ENCODE measurements around the gene CAMSAP2. TPM values are rescaled to one million over a fixed set of nuclear protein-coding genes. Genes with fewer than 3 reads are reported as not detected.

Gene CAMSAP2
- total RNA-seq, 1 donor, result 2.7 TPM

DNA sequence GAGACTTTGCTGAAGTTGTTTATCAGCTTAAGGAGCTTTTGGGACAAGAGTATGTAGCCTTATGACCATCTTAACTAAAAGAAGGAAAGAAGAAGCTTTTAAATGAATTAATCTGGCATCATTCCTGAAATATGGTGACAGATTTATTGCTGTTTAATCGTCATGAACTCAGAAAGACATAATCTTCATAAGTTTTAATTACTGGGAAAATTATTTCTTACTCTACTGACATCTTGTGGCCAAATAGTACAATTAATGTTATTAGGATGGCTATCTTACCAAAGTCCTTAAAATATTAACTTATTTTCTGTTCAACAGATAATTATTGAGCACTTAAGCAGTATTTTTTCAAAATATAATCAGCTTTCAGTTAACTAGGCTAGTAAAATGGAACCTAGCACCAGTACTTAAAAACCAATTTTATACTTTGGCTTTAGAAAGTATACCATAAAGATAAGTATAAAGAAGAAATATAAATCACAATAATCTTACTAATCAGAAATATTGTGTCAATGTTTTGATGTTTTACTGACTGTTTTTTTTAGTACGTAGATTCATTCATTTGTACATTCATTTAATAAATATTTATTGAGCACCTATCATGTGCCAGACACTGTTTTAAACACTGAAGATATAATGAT, 99.4 kb downstream of the CAMSAP2 start:
- H3K27me3 ChIP-seq (ENCODE audit: insufficient read depth, low read length), result no peaks in the 10 kb centered on the region
- H3K9me3 ChIP-seq (ENCODE audit: low read depth, low read length), result no peaks in the 10 kb centered on the region
- no peak overlapping the region for H3K4me3 ChIP-seq (ENCODE audit: low read length)
- no peaks in the 10 kb centered on the region for H3K4me1 ChIP-seq (ENCODE audit: insufficient read depth, low read length)

DNA sequence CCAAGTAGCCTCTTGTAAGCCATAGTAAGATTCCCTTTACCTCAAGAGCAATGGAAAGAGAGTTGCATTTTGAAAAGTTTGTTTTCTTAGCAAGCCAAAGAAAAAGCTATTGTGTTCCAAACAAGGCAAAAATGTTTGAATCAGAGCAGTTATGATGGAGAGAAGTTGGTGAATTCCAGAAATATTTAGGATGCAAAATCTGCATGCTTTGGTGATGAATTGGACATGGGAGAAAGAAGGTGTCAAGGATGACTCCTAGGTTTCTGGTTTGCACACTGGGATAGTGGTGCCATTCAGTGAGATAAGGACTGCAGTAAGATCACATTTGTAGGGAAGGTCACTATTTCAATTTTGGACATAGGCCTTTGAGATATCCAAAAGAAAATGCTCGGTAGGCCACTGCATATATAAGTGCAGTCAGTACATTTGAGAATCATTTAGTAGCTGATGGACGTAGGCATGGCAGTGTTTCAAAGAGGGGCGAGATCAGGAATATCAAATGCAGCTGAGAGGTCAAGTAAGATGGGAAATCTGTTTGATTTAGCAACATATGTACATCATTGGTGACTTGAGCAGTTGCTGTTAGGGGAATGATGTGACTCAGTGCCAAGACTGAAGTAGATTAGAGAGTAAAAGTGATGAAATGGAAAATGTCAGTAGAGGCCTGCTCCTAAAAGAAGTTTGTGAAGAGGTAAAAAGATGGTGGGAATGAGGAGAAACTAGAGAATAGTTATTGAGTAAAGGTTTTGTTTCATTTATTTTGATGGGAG, 100.2 kb downstream of the CAMSAP2 start:
- Histone ChIP-seq H3K4me1 (ENCODE audit: insufficient read depth, low read length) (no peaks in the 10 kb centered on the region), H3K27me3 (ENCODE audit: insufficient read depth, low read length) (no peaks in the 10 kb centered on the region), H3K9me3 (ENCODE audit: low read depth, low read length) (no peaks in the 10 kb centered on the region), H3K4me3 (ENCODE audit: low read length) (no peak overlapping the region)

DNA sequence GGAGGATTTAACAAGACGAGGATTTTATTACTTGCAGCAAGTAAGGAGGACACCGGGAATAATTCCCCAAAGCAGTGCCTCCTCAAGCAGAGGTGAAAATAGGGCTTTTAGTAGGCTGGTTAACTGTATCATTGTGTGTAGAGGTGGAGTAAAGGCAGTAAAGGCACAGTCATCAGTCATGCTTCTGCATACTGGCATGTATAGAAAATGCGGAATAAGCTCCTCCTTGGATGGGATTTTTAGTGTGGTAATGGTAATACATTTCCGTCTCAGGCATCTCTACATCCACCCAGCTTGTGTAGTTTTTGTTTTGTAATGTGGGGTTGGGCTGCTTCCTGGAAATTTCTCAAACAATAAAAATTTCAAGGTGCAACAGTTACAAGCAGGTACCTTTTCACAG, 106.7 kb downstream of the CAMSAP2 start:
- Histone ChIP-seq H3K4me1 (ENCODE audit: insufficient read depth, low read length) (no peaks in the 10 kb centered on the region), H3K4me3 (ENCODE audit: low read length) (no peak overlapping the region), H3K9me3 (ENCODE audit: low read depth, low read length) (no peaks in the 10 kb centered on the region), H3K27me3 (ENCODE audit: insufficient read depth, low read length) (no peaks in the 10 kb centered on the region)

DNA sequence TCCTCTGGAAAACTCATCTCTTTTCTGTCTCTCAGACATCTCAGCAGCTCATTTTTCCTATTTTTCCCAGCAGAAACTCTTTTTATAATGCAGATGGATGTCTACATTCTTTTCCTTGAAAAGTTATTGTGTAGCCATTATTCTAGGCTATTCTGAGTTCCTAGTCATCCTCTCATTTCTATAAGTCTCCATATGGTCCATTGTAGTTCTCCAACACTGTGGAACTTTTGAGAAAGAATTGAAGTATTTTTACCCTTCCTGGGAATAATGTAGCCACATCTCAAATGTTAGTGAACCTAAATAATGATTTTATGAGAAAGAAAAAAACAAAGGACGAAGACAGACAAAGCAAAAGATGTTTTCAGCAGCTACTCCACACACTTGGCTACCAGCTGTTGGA, 107.7 kb downstream of the CAMSAP2 start:
- no peaks in the 10 kb centered on the region for H3K9me3 ChIP-seq (ENCODE audit: low read depth, low read length)

DNA sequence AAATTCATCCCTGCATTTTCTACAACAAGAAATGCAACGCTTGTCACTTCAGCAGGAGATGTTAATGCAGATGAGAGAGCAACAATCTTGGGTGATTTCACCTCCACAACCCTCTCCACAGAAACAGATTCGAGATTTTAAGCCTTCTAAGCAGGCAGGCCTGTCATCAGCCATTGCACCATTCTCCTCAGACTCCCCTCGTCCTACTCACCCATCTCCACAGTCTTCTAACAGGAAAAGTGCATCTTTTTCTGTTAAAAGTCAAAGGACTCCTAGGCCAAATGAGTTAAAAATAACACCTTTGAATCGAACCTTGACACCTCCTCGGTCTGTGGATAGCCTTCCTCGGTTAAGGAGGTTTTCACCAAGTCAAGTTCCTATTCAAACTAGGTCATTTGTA, 110.7 kb downstream of the CAMSAP2 start:
- no peaks in the 10 kb centered on the region for H3K9me3 ChIP-seq (ENCODE audit: low read depth, low read length)
- no peak overlapping the region for H3K4me3 ChIP-seq (ENCODE audit: low read length)
- no peaks in the 10 kb centered on the region for H3K27me3 ChIP-seq (ENCODE audit: insufficient read depth, low read length)
- no peaks in the 10 kb centered on the region for H3K4me1 ChIP-seq (ENCODE audit: insufficient read depth, low read length)

More for the DNA sequence above, 107.7 kb downstream of the CAMSAP2 start:
- no peaks in the 10 kb centered on the region for H3K27me3 ChIP-seq (ENCODE audit: insufficient read depth, low read length)
- no peak overlapping the region for H3K4me3 ChIP-seq (ENCODE audit: low read length)
- no peaks in the 10 kb centered on the region for H3K4me1 ChIP-seq (ENCODE audit: insufficient read depth, low read length)

DNA sequence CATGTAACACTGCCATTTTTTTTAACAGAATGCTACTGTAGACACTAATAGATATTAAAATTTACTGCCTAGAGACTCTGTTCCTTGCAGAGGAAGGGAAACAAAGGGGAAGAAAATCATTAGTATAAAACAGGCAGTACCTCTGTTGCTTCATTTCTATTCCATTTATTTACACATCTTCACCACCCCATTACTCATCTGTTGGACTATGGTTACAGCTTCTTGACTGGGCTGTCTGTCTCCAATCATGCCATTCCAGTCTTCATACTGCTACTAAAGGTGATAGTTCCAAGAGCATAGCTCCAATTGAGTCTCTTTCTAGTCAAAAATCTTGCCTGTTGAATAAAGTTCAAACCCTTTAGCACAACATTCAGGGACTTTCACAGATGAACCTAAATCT, 111.9 kb downstream of the CAMSAP2 start:
- Histone ChIP-seq H3K27me3 (ENCODE audit: insufficient read depth, low read length) (no peaks in the 10 kb centered on the region), H3K4me3 (ENCODE audit: low read length) (no peak overlapping the region), H3K9me3 (ENCODE audit: low read depth, low read length) (no peaks in the 10 kb centered on the region), H3K4me1 (ENCODE audit: insufficient read depth, low read length) (no peaks in the 10 kb centered on the region)

DNA sequence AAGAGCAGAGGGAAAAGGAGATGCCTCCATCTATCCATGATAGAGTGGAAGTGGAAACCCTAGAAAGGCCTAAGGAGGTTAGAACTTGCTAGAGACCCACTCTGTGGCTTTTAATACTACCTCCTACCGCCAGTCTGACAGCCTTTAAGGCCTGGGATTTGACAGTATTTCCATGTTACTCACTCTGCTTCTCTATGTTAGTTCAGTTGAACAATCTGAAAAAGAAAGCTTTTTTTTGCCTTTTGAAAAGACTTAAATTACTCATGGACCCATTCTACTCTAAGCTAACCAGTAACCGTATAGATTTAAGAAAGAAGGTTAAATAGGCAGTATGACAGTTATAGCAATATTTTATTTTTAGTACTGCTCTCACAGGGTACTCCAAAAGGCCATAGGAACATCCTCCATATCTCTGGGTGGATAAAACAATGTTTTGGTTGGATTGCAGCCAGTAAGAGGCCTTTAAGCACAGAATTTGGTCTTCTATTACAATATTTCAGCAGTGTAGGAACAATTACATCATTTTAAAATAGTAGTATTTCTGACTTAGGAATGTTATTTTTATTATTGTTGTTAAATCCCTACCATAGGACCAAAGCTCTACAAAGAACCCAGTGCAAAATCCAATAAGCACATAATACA, 118.1 kb downstream of the CAMSAP2 start:
- Histone ChIP-seq H3K4me1 (ENCODE audit: insufficient read depth, low read length) (no peaks in the 10 kb centered on the region), H3K9me3 (ENCODE audit: low read depth, low read length) (no peaks in the 10 kb centered on the region), H3K27me3 (ENCODE audit: insufficient read depth, low read length) (no peaks in the 10 kb centered on the region), H3K4me3 (ENCODE audit: low read length) (no peak overlapping the region)

DNA sequence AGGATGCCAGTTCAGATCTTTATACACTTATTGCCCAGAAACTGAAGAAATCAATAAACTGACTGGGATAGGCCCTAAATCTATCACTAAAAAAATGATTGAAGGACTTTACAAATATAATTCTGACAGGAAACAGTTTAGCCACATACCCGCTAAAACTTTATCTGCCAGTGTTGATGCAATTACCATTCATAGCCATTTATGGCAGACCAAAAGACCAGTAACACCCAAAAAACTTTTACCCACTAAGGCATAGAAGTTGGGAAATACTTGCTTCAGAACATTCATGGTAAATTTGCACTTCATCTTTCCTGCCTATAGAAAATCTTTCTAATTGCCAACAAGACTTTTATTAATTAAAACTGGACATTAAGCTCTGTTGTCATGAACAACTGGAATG, 119.1 kb downstream of the CAMSAP2 start:
- Histone ChIP-seq H3K4me3 (ENCODE audit: low read length) (no peak overlapping the region), H3K27me3 (ENCODE audit: insufficient read depth, low read length) (no peaks in the 10 kb centered on the region), H3K4me1 (ENCODE audit: insufficient read depth, low read length) (no peaks in the 10 kb centered on the region), H3K9me3 (ENCODE audit: low read depth, low read length) (no peaks in the 10 kb centered on the region)

DNA sequence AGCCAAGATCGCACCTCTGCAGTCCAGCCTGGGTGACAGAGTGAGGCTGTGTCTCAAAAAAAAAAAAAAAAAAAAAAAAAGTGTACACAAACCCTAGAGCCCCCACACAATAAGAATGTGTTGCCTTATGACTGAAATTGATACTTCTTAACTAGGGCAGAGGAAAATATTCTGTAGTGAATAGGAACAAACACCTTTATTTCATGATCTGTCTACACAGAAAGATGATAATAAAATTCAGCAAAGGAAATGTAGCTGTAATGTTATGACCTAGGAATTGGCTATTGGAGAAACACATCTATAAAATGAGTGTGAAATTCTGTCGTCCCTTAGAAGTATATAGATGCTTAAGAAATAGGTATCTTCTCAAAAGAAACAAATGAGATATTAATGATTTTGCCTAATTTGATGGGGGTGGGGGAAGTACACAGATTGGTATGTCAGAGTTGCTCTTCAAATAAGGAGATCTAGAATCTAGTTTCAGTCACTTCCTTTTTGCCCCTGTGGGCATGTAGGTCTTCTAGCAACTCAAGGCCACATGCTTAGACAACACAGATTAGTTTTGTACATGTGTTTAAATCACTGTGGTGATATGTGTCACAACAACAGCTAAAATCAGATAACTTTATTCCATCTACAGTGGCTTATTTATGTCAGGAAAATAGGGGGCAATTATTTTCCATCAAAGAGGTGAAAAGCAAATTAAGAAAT, 123.4 kb downstream of the CAMSAP2 start:
- H3K27me3 ChIP-seq (ENCODE audit: insufficient read depth, low read length), result no peaks in the 10 kb centered on the region
- H3K4me3 ChIP-seq (ENCODE audit: low read length), result no peak overlapping the region
- H3K9me3 ChIP-seq (ENCODE audit: low read depth, low read length), result no peaks in the 10 kb centered on the region
- H3K4me1 ChIP-seq (ENCODE audit: insufficient read depth, low read length), result peaks cover 5% of the 10 kb centered on the region

DNA sequence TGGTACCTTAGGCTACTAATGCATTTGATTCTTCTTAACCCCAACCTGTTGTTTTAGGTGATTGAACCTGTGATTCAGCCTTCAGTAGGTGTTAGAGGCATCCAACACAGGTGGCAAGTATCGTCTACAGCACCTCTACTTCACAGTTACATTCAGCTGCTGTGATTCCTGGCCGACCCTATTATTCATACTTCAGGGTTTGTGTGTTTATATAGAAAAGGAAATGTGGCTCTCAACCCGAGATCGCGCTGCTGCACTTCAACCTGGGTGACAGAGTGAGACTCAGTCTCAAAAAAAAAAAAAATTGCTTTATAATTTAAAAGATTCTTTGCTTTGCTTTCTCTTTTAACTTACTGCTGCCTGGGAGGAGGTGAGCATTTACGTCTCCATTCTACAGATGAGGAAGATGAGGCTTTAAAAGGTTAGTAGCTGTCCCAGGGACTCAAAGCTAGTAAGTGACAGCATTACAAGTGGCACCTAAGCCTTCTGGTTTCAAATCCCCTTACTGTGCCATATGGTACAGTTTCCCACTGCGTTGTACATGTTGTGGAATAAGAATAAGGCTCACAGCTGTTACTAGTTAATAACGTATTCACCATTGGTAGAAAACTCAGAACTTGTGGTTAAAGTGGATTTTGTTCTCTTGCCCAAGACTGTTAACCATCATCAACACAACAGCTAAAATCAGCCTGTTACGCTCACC, 124.2 kb downstream of the CAMSAP2 start:
- no peaks in the 10 kb centered on the region for H3K27me3 ChIP-seq (ENCODE audit: insufficient read depth, low read length)
- H3K4me1 ChIP-seq (ENCODE audit: insufficient read depth, low read length), result peaks cover 9% of the 10 kb centered on the region
- H3K9me3 ChIP-seq (ENCODE audit: low read depth, low read length), result no peaks in the 10 kb centered on the region
- no peak overlapping the region for H3K4me3 ChIP-seq (ENCODE audit: low read length)

DNA sequence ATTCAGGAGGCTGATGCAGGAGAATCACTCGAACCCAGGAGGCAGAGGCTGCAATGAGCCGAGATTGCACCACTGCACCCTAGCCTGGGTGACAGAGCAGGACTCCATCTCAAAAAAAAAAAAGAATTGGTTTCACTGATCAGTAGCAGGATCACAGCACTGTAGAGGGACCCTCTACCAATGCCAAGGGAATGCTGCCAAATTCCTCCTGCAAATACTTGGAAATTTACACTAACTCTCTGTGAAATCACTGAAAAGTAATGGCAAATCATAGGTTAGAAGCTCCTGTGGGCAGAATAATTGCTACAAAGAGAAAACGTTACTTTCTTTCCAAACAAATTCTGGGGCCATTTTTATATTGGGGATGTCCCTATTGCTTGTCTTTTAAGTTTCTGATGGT, 127.4 kb downstream of the CAMSAP2 start:
- H3K27me3 ChIP-seq (ENCODE audit: insufficient read depth, low read length), result no peaks in the 10 kb centered on the region
- H3K4me3 ChIP-seq (ENCODE audit: low read length), result no peak overlapping the region
- peaks cover 19% of the 10 kb centered on the region for H3K4me1 ChIP-seq (ENCODE audit: insufficient read depth, low read length)
- no peaks in the 10 kb centered on the region for H3K9me3 ChIP-seq (ENCODE audit: low read depth, low read length)

DNA sequence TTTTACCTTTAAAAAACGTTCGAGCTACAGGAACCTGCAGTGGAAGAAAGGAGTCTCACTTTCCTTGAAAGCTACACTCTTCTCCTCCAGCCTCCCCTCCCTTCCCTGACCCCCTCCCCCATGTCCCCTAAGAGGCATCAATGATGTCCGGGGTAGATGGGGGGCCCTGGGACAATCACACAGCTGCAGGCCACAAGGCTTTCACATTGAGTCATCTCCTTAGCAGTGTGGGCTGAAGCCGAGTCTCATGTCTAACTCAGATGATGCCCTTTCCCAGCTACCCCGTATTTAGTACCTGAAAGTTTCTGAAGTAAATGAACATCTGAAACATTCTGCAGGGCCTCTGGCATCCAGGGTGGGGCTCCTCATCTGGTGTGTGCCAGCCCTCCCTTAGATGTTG, 127.8 kb downstream of the CAMSAP2 start:
- Histone ChIP-seq H3K9me3 (ENCODE audit: low read depth, low read length) (no peaks in the 10 kb centered on the region), H3K4me1 (ENCODE audit: insufficient read depth, low read length) (peaks cover 19% of the 10 kb centered on the region), H3K27me3 (ENCODE audit: insufficient read depth, low read length) (no peaks in the 10 kb centered on the region), H3K4me3 (ENCODE audit: low read length) (no peak overlapping the region)

DNA sequence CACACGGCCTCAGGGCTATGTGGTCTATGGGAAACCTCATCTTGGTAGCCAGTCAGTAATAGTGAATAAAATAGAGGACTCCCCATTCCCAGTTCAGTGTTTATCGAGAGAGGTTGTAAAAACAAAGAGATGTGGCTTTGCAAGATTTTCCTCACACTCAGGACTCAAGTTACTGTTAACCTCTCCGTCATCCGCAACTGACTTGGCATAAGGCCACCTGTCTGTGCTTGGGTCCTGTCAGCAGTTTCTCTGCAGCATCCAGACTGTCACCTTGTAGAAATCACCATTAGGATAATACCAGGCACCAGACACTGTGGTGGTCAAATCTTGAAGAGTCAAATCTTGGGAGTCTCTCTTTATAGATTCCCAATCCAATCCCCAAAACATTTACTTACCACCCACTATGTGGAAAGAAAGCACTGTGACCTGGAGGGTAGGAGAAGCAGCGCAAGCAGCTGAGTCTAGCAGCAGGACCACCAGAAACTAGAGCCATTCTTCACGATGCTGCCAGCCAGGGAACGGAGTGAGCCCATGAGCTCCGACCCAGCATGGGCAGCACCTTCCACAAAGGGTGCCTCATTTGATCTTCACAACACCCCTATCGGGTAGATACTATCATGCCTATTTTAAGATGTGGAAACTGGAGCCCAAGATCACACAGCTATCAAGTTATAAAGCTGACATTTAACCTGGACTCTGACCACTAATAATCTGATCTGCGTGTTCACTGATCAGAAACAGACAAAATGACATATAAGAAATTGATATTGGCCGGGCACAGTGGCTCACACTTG, 128.5 kb downstream of the CAMSAP2 start:
- H3K9me3 ChIP-seq (ENCODE audit: low read depth, low read length), result no peaks in the 10 kb centered on the region
- H3K4me1 ChIP-seq (ENCODE audit: insufficient read depth, low read length), result peaks cover 19% of the 10 kb centered on the region
- H3K27me3 ChIP-seq (ENCODE audit: insufficient read depth, low read length), result no peaks in the 10 kb centered on the region
- H3K4me3 ChIP-seq (ENCODE audit: low read length), result no peak overlapping the region

DNA sequence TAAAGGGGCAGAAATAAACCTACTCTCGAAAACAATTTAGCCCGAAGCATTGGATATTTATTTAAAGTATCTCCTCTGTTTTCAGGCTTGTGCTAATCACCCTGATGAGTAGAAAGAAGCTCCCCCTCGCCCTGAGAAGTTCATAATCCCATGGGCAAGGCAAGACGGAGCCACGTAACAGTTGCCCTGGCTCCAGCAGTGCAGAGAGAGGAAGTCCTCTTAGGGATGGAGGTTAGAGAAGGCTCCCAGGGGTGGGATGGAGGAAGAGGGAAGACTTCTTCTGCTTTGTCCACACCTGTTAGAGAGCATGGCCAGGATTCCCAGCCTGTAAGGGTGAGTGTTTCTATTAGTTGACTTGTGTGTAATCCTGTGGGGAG, 130.7 kb downstream of the CAMSAP2 start:
- Histone ChIP-seq H3K4me3 (ENCODE audit: low read length) (no peak overlapping the region), H3K9me3 (ENCODE audit: low read depth, low read length) (no peaks in the 10 kb centered on the region), H3K4me1 (ENCODE audit: insufficient read depth, low read length) (peaks cover 31% of the 10 kb centered on the region), H3K27me3 (ENCODE audit: insufficient read depth, low read length) (peaks cover 12% of the 10 kb centered on the region)

Data from mononuclear cell (primary cell).